Neural cell (in vitro differentiated cells): Measurements from ENCODE around the gene SCTR.

Experiments used
- EP300 ChIP-seq: fragments of 450-650 bp; conservative IDR thresholded peaks from 2 replicates; pipeline ENCODE4 v1.6.1; 2014; ENCODE audit warnings: antibody characterized with exemption, mild to moderate bottlenecking, moderate library complexity; ENCODE audit not compliant: poor library complexity, severe bottlenecking
- EZH2 ChIP-seq: fragments of 200-600, 300-800 bp; shearing (Covaris generic), sonication (generic); IDR thresholded peaks from 2 replicates; pipeline ENCODE4 v1.6.1; 2014; ENCODE audit warnings: antibody characterized with exemption, low read length, borderline replicate concordance, mild to moderate bottlenecking; ENCODE audit not compliant: insufficient read depth, poor library complexity, severe bottlenecking
- MXI1 ChIP-seq: fragments of 450-650 bp; conservative IDR thresholded peaks from 2 replicates; pipeline ENCODE4 v1.6.1; 2014; ENCODE audit warnings: antibody characterized with exemption, mild to moderate bottlenecking; ENCODE audit not compliant: poor library complexity, severe bottlenecking
- POLR2AphosphoS5 ChIP-seq: IDR thresholded peaks from 2 replicates; pipeline ENCODE4 v1.6.1; 2012
- RAD21 ChIP-seq: fragments of 450-650 bp; conservative IDR thresholded peaks from 2 replicates; pipeline ENCODE4 v1.6.1; 2014; ENCODE audit warnings: antibody characterized with exemption, mild to moderate bottlenecking, moderate library complexity
- SMC3 ChIP-seq: fragments of 450-650 bp; conservative IDR thresholded peaks from 2 replicates; pipeline ENCODE4 v1.6.1; 2014; ENCODE audit warnings: antibody characterized with exemption, mild to moderate bottlenecking, moderate library complexity; ENCODE audit not compliant: poor library complexity
- TAF1 ChIP-seq: IDR thresholded peaks from 2 replicates; pipeline ENCODE4 v1.6.1; 2012; ENCODE audit warnings: low read depth
- TF ChIP-seq, protein P1 (sequence below): fragments of 450-650 bp; IDR thresholded peaks from 2 replicates; pipeline ENCODE4 v1.5.1; 2014; ENCODE audit warnings: antibody characterized with exemption, mild to moderate bottlenecking, moderate library complexity; ENCODE audit not compliant: poor library complexity, severe bottlenecking
- TF ChIP-seq, protein P2 (sequence below): IDR thresholded peaks from 2 replicates; pipeline ENCODE4 v1.6.1; 2012; ENCODE audit warnings: borderline replicate concordance

DNA sequence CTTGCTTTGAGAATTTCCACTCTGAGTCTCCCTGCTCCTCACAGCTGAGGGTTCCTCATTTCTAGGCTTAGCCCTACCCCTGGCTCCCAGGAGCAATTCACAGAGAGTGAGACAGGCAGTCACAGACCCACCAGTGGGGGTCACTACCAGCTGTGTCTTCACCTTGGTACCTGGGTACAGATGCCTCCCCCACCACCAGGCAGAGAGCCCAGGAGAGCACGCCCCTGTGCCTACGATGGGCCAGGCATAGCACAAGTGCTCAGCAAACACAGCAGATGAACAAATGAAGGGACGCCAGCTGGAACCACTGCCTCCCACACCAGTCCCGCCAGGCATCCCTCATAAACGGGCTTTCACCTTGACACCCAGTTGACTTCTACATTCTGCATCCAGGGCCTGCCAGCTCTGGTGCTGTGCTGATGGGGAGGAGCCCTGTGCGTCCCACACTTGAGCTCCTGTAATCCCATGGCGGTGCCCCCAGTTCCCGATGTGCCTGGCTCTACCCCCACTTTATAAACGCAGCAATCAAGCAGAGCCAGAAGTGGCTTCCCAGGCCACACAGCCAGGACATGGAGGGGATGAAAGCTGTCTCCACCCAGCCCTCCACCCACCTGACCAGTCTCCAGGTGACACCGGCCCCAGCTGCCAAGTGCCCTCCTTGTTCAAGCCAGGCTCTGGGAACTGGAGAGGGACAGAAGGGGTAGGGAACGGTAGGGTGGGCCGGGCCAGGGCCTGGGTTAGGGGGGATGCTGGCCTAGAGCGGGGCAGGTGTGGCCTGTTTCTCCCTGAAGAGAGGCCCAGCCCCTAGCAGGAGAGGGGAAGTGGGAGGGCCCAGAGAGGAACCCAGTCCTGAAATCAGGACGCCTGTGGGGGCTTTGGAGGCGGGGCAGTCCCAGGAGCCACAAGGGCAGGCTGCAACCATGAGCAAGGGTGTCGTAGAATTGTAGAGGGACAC is 42.5 kb downstream of the SCTR start:
- TF ChIP-seq EZH2 = no peak
- TF ChIP-seq, protein P1, sequence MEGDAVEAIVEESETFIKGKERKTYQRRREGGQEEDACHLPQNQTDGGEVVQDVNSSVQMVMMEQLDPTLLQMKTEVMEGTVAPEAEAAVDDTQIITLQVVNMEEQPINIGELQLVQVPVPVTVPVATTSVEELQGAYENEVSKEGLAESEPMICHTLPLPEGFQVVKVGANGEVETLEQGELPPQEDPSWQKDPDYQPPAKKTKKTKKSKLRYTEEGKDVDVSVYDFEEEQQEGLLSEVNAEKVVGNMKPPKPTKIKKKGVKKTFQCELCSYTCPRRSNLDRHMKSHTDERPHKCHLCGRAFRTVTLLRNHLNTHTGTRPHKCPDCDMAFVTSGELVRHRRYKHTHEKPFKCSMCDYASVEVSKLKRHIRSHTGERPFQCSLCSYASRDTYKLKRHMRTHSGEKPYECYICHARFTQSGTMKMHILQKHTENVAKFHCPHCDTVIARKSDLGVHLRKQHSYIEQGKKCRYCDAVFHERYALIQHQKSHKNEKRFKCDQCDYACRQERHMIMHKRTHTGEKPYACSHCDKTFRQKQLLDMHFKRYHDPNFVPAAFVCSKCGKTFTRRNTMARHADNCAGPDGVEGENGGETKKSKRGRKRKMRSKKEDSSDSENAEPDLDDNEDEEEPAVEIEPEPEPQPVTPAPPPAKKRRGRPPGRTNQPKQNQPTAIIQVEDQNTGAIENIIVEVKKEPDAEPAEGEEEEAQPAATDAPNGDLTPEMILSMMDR = no peak
- no peak for TF ChIP-seq SMC3
- TF ChIP-seq POLR2AphosphoS5 = no peak
- TF ChIP-seq TAF1 = no peak
- no peak for TF ChIP-seq RAD21
- no peak for TF ChIP-seq EP300
- TF ChIP-seq MXI1 = no peak
- TF ChIP-seq, protein P2, sequence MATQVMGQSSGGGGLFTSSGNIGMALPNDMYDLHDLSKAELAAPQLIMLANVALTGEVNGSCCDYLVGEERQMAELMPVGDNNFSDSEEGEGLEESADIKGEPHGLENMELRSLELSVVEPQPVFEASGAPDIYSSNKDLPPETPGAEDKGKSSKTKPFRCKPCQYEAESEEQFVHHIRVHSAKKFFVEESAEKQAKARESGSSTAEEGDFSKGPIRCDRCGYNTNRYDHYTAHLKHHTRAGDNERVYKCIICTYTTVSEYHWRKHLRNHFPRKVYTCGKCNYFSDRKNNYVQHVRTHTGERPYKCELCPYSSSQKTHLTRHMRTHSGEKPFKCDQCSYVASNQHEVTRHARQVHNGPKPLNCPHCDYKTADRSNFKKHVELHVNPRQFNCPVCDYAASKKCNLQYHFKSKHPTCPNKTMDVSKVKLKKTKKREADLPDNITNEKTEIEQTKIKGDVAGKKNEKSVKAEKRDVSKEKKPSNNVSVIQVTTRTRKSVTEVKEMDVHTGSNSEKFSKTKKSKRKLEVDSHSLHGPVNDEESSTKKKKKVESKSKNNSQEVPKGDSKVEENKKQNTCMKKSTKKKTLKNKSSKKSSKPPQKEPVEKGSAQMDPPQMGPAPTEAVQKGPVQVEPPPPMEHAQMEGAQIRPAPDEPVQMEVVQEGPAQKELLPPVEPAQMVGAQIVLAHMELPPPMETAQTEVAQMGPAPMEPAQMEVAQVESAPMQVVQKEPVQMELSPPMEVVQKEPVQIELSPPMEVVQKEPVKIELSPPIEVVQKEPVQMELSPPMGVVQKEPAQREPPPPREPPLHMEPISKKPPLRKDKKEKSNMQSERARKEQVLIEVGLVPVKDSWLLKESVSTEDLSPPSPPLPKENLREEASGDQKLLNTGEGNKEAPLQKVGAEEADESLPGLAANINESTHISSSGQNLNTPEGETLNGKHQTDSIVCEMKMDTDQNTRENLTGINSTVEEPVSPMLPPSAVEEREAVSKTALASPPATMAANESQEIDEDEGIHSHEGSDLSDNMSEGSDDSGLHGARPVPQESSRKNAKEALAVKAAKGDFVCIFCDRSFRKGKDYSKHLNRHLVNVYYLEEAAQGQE = no peak
